Nephron progenitor cell (in vitro differentiated cells): ENCODE measurements around the gene KRT35.

ENCODE experiments used
- DNase-seq: peaks from one replicate; pipeline ENCODE4 v3.0.0; 2021
- H3K27ac Mint-ChIP-seq: 2 replicates; pipeline ENCODE4 v1.8.0; 2021; ENCODE audit warnings: mild to moderate bottlenecking, moderate library complexity, mixed read lengths
- H3K27me3 Mint-ChIP-seq: 2 replicates; pipeline ENCODE4 v1.8.0; 2021; ENCODE audit warnings: mild to moderate bottlenecking, low read depth, mixed read lengths; ENCODE audit not compliant: poor library complexity
- H3K36me3 Mint-ChIP-seq: 2 replicates; pipeline ENCODE4 v1.8.0; 2021; ENCODE audit warnings: low read depth, mixed read lengths
- H3K4me1 Mint-ChIP-seq: 2 replicates; pipeline ENCODE4 v1.8.0; 2021; ENCODE audit warnings: mixed read lengths
- H3K4me3 Mint-ChIP-seq: 2 replicates; pipeline ENCODE4 v1.8.0; 2021; ENCODE audit warnings: mild to moderate bottlenecking, moderate library complexity, mixed read lengths
- H3K9me3 Mint-ChIP-seq: 2 replicates; pipeline ENCODE4 v1.8.0; 2021; ENCODE audit warnings: mild to moderate bottlenecking, moderate library complexity, mixed read lengths
- TF ChIP-seq, protein P1 (sequence below): fragments of 200-600 bp; sonication (generic); IDR thresholded peaks from 2 replicates; pipeline ENCODE4 v1.5.0; 2021; ENCODE audit warnings: antibody characterized with exemption

The KRT35 gene

DNA sequence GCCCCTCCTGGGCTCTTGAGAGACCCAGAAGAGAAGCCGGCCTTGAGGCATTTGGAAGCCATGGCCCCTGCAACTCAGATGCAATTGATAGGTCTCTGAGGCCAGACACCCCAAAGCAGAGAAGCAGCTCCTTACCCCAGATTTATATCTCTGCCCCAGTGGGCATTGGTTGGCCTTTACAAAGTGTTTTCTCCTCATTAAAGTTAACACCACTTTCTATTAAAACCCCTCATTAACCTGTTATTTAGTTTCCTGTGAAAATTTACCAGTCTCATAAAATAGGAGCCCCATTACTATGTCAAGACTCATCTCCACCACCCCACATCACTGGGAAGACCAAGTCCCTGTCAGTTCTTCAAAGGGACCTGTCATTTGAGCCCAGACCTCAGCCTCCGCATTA, at the start of gene KRT35:
Gene KRT35, minus strand, starts transcription at position 116 of the 400 bp plus-strand sequence. Its CDS starts 54 bp downstream, at position 62.
- no peak within 1 kb of the TSS for H3K4me3 Mint-ChIP-seq
- no peak for DNase-seq
- H3K27ac Mint-ChIP-seq, result peak within 1 kb of the TSS; percentile 47
- H3K9me3 Mint-ChIP-seq, result no peaks in the 10 kb centered on the region
- TF ChIP-seq, protein P1, sequence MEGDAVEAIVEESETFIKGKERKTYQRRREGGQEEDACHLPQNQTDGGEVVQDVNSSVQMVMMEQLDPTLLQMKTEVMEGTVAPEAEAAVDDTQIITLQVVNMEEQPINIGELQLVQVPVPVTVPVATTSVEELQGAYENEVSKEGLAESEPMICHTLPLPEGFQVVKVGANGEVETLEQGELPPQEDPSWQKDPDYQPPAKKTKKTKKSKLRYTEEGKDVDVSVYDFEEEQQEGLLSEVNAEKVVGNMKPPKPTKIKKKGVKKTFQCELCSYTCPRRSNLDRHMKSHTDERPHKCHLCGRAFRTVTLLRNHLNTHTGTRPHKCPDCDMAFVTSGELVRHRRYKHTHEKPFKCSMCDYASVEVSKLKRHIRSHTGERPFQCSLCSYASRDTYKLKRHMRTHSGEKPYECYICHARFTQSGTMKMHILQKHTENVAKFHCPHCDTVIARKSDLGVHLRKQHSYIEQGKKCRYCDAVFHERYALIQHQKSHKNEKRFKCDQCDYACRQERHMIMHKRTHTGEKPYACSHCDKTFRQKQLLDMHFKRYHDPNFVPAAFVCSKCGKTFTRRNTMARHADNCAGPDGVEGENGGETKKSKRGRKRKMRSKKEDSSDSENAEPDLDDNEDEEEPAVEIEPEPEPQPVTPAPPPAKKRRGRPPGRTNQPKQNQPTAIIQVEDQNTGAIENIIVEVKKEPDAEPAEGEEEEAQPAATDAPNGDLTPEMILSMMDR, result no peak
- H3K4me1 Mint-ChIP-seq, result no peaks in the 10 kb centered on the region
- H3K36me3 Mint-ChIP-seq, result no peaks in the 10 kb centered on the region
- peaks cover 15% of the 10 kb centered on the region for H3K27me3 Mint-ChIP-seq

DNA sequence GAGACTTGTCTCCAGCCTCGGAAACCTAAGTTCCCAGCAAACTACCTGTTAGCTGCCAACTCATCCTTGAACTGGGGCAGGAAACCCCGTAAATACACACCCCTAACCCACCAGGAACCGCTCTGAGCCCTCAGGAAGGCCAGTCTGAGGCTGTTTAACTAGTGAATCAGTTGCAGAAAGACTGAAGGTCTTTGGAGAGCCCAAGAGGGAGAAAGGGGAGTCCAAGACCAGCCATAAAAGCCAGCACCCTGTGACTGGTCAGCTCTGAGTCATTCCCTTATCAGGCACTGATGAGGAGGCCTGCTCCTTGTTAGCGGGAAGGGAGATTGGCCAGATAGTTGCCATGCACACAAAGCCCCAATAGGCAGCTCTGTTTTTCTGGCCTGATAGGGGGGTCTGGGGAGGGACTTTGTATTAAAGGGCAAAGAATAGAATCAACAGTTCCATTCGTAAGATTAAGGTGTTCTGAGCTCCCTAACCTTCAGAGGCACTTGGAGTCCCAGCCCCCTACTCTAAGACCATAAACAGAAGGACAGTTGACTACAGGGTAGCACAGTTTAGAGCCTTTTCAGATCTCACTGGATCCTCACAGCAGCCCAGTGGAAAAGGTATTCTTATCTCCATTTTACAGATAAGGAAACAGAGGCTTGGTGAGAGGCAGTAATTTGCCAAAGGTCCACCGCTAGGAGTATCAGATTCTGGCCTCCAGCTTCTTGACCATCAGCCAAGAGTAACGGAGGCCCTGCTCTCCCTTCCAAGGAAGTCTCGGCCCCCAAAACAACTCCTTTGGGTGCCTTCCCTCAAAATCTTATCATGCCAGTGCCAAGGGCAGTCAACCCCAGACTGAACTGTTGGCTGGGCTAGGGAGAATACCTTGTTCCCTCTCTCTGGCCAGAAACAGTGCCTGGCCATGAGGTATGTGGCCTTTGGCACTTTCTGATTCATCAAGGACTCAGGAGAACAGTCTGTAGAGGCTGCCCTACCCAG, 49.4 kb upstream of the KRT35 start:
- Mint-ChIP-seq H3K4me1 (peaks cover 43% of the 10 kb centered on the region), H3K4me3 (no peak overlapping the region), H3K27ac (peak overlapping the region; percentile 39), H3K27me3 (peaks cover 21% of the 10 kb centered on the region), H3K9me3 (no peaks in the 10 kb centered on the region), H3K36me3 (peaks cover 9% of the 10 kb centered on the region)
- TF ChIP-seq, protein P1, result no peak
- no peak for DNase-seq

DNA sequence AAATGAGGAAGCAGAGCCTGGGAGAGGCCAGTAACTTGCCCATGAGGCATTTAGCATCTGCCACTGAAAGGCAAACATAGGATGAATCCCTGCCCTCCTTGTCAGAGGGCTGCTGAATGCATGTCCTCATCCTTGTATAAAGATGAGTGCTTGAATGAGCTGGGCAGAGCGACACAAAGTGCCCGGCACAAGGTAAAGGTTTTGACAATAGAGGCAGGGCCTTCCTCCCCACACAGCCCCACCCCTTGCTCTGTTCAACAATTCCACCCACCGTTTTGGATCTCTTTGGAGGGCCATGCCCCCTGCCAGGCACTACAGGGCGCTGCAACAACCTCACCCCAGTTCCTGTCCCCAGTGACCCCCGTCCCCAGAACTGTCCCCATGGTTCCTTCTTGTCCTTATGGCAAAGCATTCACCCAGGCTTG, 48.6 kb upstream of the KRT35 start:
- Mint-ChIP-seq H3K27me3 (peaks cover 21% of the 10 kb centered on the region), H3K4me3 (peak overlapping the region; percentile 85), H3K27ac (no peak overlapping the region), H3K9me3 (no peaks in the 10 kb centered on the region), H3K4me1 (peaks cover 44% of the 10 kb centered on the region), H3K36me3 (peaks cover 15% of the 10 kb centered on the region)
- no peak for DNase-seq
- TF ChIP-seq, protein P1, result no peak

DNA sequence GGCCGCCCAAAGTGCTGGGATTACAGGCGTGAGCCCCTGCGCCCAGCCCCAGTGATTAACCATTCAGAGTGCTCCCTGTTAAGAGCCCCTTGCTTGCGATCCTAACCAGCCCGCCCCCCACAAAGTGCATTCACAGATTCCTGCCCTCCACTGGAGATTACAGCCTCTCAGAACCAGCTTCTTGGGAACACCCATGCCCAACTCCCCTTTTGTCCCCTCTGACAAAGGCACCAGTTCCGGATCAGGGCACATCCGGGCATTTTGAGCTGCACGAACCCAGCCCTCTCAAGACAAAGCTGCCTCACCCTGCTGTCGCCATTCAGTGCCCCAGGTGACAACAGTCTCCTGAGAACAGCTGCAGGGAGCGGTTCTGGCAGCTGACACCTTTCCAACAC, 48.0 kb upstream of the KRT35 start:
- peaks cover 49% of the 10 kb centered on the region for H3K4me1 Mint-ChIP-seq
- H3K36me3 Mint-ChIP-seq, result peaks cover 19% of the 10 kb centered on the region
- peaks cover 21% of the 10 kb centered on the region for H3K27me3 Mint-ChIP-seq
- H3K27ac Mint-ChIP-seq, result no peak overlapping the region
- H3K4me3 Mint-ChIP-seq, result peak overlapping the region; percentile 85
- no peaks in the 10 kb centered on the region for H3K9me3 Mint-ChIP-seq
- TF ChIP-seq, protein P1, result no peak
- DNase-seq, result no peak

DNA sequence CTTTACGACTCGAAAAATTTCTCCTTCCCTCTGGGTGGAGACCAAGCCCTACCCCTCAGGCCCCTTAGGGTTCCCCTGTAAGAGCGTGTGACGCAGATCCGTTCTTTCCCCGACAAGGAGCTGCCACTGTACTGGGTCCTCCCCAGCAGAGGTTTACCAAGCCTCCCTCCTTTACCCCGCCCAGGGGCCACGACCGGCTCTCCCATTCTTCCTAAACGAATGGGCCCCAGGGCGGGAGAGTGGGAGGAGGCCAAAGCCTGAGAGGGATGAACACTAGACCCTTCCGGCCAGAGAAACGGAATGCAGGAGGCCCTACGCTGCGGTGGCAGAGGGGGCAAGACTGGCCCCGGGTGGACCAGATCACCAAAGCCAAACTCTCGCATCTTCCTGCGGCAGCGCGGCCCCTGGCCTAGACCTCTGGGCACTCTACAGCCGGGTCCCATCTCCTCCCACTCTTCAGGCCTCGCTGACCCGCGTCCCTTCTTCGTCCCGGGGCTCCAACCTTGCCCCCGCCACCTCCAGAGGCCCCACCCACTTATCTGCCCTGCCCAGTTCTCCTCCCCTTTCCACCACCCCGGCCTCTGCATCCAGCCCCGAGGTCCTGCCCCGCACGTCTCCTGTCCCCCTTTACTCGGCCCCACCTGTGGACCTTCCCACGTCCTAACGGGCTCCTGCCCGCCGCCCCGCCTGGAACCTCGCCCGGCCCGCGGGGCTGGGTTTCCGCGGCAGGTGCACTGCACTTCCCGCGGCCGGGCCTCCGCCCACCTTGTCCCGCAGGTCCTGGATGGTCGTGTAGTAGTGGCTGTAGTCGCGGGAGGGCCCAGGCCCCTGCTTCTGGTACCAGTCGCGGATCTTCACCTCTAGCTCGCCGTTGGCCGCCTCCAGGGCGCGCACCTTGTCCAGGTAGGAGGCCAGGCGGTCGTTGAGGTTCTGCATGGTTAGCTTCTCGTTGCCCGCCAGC, 46.4 kb upstream of the KRT35 start:
- Mint-ChIP-seq H3K36me3 (peaks cover 19% of the 10 kb centered on the region), H3K27me3 (peaks cover 21% of the 10 kb centered on the region), H3K9me3 (no peaks in the 10 kb centered on the region), H3K4me1 (peaks cover 60% of the 10 kb centered on the region), H3K4me3 (peak overlapping the region; percentile 85), H3K27ac (no peak overlapping the region)
- TF ChIP-seq, protein P1, result no peak
- DNase-seq, result peak; percentile 55
